GM19455 (cell line): ENCODE measurements around the gene ZNF407.
A peak's percentile ranks its signal among the peaks of the same experiment; 100 is the strongest.

Experiments used
- ATAC-seq: cut with Tn5 transposase; IDR thresholded peaks from one replicate; pipeline ENCODE4 v1.9.1; 2021; ENCODE audit not compliant: unreplicated experiment

Gene ZNF407

GRCh38 chr18:74869904-74870863, 272.5 kb downstream of the ZNF407 start:
- peak; percentile 90 for ATAC-seq

DNA sequence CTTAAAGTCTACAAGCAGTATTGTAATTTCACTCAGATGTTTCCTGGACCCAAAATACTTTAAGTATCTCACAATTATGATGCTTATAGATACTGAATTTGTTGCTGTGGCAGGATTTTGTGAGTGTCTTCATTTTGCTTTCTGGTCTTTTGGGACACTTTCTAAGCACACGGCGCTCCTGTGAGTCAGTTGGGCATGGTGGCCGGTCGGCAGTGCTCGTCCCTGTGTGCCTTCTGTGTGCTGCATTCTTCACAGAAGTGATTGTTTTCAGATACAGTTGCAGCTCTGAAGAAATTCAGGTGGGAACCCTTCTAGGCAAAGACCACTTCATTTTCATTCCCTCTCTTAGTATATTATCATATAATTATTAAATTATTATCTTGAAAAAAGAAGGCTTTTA, 273.3 kb downstream of the ZNF407 start:
- ATAC-seq: peak; percentile 12

GRCh38 chr18:74873629-74874028, 276.0 kb downstream of the ZNF407 start:
- no peak for ATAC-seq

- ATAC-seq: no peak
These were observed 276.7 kb downstream of the ZNF407 start for GRCh38 chr18:74874351-74874750.

DNA sequence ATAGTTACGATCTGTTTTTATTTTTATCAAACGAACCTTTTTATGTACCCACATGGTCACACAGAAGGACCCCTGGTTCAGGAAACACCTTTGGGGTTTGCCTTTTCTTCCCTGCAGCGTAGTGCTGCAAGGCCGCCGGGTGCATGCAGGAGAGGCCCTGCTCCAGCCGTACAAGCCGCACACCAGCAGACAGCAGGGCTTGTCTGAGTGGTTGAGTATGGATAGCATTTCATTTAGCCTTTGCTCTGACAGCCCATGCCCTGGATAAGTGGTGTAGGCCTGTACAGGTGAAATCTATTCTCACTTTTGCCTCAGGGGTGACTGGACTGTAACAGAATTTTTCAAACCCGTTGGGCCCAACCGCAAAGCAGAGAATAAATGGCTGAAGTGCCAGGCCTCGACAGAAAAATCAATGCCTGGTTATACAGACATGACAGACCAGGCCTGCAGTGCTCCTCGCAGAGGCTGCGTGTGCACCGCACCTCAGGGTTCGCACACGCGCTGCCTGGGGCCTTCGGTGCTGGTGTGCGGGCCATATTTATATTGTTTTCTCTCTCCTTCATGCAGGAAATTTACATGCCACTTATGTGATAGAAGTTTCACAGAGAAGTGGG, 279.1 kb downstream of the ZNF407 start:
- ATAC-seq: no peak

GRCh38 chr18:74878267-74878666, 280.6 kb downstream of the ZNF407 start:
- ATAC-seq: no peak

DNA sequence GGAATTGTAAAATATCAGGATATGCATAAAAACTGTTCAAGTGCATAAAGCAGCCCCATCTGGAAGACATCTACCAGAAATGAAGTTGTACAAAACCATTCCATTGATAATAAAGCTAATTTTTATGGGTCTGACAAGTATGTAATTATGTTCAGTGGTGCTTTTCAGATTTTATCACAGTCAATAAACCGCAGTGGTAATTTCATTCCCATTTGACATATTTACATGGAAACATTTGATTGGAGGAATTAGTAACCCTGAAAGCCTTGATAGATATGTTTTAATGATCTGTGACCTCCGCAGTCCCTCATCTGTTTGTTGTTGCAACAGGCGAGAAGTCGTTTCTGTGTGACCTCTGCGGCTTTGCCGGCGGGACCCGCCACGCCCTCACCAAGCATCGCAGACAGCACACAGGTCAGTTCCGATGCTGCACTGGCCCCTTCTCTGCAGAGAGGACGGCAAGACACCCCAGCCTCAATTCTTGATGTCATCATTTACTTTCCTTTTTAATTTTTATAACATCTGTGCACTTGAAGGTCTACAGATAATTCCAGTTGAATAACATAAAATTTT, 283.1 kb downstream of the ZNF407 start:
- no peak for ATAC-seq

GRCh38 chr18:74892066-74892627, 294.5 kb downstream of the ZNF407 start:
- ATAC-seq: no peak

- no peak for ATAC-seq
These were observed 298.0 kb downstream of the ZNF407 start for GRCh38 chr18:74895686-74896085.

- peak; percentile 57 for ATAC-seq
These were observed 298.8 kb downstream of the ZNF407 start for GRCh38 chr18:74896390-74896991.

DNA sequence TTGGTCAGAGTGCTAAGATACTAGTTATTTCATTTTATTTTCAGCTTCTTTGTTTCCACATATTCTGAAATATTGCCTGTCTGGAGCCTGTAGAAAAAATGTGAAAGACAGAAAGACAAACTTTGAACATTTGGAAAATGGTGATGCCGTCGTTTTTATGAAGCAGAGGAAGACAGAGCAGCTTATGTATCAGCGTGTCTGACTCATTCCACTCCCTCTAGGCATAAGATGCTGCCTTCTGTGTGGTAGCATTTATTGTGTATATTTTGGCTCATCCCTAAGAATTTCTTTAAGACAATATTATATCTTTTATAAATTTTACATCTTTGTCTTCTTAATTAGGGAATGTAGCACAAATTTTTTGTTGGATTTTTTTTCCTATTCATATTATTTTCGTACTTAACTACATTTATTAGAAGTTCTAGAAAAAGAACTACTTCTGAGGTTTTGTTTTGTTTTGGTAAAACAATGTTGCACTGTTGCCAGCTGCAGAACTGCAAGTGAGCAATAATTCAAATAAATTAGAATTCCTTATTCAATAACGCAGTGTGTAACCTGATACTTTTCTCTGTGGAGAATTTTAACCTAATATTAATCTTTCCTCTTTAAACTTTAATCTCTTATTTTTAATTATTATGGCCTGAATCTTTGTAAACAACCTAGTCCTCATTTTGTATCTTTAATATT, 300.4 kb downstream of the ZNF407 start:
- ATAC-seq: no peak

DNA sequence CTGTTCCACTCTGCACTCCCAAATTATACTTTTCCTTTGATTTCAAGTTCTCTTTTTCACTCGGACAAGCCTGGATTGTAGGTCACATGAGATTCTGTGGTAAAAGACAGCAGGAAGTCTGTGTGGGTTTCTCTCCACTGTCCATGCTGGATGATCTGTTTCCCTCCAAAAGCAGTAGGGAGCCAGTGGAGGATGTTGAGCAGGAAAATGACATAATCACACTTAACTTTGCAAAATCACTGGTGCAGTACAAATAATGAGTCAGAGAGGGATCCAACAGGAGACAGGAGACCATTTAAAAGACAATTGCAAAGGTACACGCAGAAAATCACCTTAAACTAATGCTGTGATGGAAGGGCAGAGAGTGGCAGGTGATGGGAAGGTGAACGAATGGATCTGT, 301.3 kb downstream of the ZNF407 start:
- ATAC-seq: no peak

- ATAC-seq: no peak
These were observed 301.9 kb downstream of the ZNF407 start for GRCh38 chr18:74899554-74899953.

DNA sequence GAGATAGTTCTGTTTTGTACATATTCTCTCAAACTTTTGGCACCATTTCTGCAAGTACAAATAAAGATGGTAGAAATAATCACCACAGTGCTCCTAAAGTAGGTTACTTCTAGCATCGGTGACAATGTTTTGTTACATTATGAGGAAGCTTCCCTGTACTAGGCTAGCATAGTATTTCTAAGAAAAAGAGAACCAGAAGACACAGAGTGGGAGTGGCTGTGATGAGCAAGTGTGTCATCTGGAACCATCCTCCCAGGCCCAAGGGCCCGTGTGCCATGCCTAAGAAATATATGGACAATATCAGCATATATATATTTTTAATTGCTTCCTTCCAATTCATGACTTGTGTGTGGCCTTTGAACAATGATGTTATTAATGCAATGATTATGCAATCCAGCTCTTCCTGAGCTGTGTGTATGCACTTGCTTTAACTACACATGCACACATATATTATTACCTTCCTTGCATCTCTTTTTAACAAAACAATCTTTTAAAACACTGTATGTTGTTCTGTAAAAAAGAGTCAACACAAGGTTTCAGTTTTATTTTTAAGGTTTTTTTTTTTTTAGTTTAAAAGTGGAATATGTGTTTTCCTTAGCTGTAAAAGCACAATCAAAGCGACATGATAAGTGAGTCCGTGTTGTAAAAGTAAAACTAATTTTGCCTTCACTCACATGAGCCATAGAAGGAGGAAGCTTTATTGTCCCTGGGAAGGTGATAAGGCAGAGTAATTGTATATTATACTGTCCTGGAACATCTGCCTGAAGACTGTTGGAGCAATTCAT, 303.9 kb downstream of the ZNF407 start:
- ATAC-seq: no peak

DNA sequence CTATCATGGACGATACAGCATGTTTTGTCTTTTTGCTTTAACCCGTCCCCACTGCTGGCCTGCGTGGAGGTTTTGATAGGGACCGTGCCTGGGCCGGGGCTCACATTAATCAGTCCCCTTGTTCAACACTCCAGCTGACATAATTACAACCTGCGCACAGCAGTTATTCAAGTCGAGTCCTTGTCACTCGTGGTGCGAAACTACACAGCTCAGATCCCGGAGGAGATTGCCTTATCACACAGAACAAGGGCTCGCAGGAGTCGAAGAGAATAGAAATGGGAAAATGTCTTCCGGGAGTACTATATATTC, 304.4 kb downstream of the ZNF407 start:
- ATAC-seq: no peak

DNA sequence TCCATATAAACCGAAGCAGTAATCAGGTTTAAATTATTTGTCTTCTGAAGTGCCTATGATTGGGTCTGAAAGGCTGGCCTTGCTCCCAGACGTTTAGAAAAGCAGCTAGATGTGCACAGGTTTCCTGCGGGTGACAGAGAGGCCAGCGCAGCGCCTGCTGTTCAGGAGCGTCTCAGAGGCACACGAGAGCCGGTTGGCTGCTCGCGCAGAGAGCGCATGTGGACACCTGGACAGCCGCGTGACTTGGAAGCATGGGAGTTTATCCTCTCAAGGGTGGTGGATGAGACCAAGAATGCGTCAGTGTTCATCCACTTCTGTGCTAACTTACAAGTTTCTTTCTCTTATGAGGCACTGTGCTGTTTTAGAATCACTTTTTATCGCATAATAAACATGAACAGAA, 307.6 kb downstream of the ZNF407 start:
- ATAC-seq: no peak

- ATAC-seq: no peak
These were observed 308.5 kb downstream of the ZNF407 start for GRCh38 chr18:74906184-74906583.

GRCh38 chr18:74914052-74914591, 316.5 kb downstream of the ZNF407 start:
- no peak for ATAC-seq

GRCh38 chr18:74914648-74915047, 317.0 kb downstream of the ZNF407 start:
- ATAC-seq: no peak
